Measurements from ENCODE around the gene MYCBPAP. TPM values are rescaled to one million over a fixed set of nuclear protein-coding genes. Genes with fewer than 3 reads are reported as not detected.

MYCBPAP gene
- total RNA-seq, 2 experiments from 2014 or later, result 8.1 to 8.5 TPM

GRCh38 chr17:50546701-50547034 is 38.4 kb downstream of the MYCBPAP start:
- no peak for DNase-seq
- peaks cover 11% of the 10 kb centered on the region for H3K4me1 Mint-ChIP-seq (ENCODE audit: low read depth)
- intact Hi-C loops (cut with micrococcal nuclease), result loop anchor here (1.0 to 10.0 kb wide), 5 partner anchors 14 to 408 kb away; partner anchors contain the start of gene CACNA1G
- H3K4me3 Mint-ChIP-seq, result no peak overlapping the region
- H3K27ac Mint-ChIP-seq, result no peak overlapping the region
- POLR2A ChIA-PET, result no interaction called here
- no peaks in the 10 kb centered on the region for H3K9me3 Mint-ChIP-seq
- CTCF ChIA-PET, result interaction anchor here (0.7 to 2.1 kb wide), 10 partner anchors 16 to 295 kb away, joined by 3 to 31 read pairs (median 4); no protein-coding TSS in a partner anchor
- H3K27me3 Mint-ChIP-seq, result peaks cover 6% of the 10 kb centered on the region
- no peaks in the 10 kb centered on the region for H3K36me3 Mint-ChIP-seq

DNA sequence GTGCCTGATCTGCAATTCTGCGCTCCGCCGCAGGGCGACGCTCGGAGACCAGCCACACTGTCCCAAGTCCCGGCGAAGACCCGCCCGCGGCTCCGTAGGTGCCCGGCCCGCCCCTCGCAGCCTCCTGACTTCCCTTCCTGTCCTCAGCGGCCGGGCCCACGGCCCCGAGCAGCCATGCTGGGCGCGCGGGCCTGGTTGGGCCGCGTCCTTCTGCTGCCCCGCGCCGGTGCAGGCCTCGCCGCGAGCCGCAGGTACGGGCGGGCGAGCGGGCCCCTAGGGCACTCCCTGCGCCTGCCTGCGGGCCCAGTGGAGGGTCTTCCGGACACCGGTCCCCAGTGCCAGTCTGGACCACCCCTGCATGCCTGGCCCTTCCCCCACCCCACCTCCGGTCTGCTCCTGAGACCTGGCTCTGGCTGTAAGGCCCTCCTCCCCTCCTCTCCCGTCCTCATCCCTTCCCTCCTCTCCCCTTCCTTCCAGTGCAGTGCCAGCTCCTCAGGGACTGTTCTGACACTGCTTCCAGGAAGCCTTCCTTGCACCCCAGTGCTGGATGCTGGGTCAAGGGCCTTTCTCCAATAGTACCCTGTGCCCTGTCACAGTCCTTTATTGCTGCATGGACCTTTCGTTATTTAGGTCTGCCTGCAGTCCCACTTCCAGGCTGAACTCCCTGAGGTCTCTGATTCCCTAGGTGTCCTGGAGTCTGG is 38.9 kb downstream of the MYCBPAP start, which contains the start of gene SPATA20:
SPATA20 (plus strand) TSS at position 140 of the 701 bp plus-strand sequence; CDS start at position 175, 35 bp downstream.
- no peaks in the 10 kb centered on the region for H3K9me3 Mint-ChIP-seq
- peak within 1 kb of the TSS; percentile 58 for H3K27ac Mint-ChIP-seq
- POLR2A ChIA-PET, result no interaction called here
- peak within 1 kb of the TSS; percentile 71 for H3K4me3 Mint-ChIP-seq
- peaks cover 6% of the 10 kb centered on the region for H3K27me3 Mint-ChIP-seq
- peak; percentile 92 for DNase-seq
- CTCF ChIA-PET, result interaction anchor here (0.8 to 2.1 kb wide), 9 partner anchors 16 to 160 kb away, joined by 3 to 31 read pairs (median 4); no protein-coding TSS in a partner anchor
- intact Hi-C loops (cut with micrococcal nuclease), result loop anchor here (1.0 to 10.0 kb wide), 5 partner anchors 14 to 408 kb away; partner anchors contain the start of gene CACNA1G
- peaks cover 8% of the 10 kb centered on the region for H3K4me1 Mint-ChIP-seq (ENCODE audit: low read depth)
- no peaks in the 10 kb centered on the region for H3K36me3 Mint-ChIP-seq

DNA sequence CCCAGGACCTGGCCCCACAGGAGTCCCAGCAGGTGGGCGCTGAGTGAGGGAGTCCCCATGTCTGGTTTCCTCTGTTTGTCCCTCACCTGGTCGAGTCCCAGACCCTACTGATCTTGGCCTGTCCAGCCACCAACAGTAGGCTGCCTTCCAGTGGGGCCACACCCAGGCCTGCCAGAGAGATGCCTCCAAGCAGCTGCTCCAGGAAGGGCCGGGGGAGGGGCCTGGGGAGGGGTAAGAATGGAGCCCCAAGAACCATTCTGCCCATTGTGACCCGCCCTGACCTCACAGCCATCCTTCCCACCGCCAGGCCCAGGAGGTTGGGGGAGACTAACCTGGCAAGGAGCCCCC is 39.5 kb downstream of the MYCBPAP start:
- H3K4me1 Mint-ChIP-seq (ENCODE audit: low read depth), result peaks cover 3% of the 10 kb centered on the region
- no peak for DNase-seq
- peaks cover 6% of the 10 kb centered on the region for H3K27me3 Mint-ChIP-seq
- peak overlapping the region; percentile 58 for H3K27ac Mint-ChIP-seq
- no peaks in the 10 kb centered on the region for H3K36me3 Mint-ChIP-seq
- intact Hi-C loops (cut with micrococcal nuclease), result loop anchor here (1.0 to 10.0 kb wide), 5 partner anchors 13 to 407 kb away; partner anchors contain the start of gene CACNA1G
- H3K4me3 Mint-ChIP-seq, result peak overlapping the region; percentile 71
- H3K9me3 Mint-ChIP-seq, result no peaks in the 10 kb centered on the region
- ChIA-PET POLR2A (no interaction called here), CTCF (interaction anchor here (1.6 to 2.1 kb wide), 3 partner anchors 41 to 159 kb away, joined by 3 to 31 read pairs (median 4); no protein-coding TSS in a partner anchor)

- POLR2A ChIA-PET, result no interaction called here
- Mint-ChIP-seq H3K4me1 (ENCODE audit: low read depth) (peaks cover 3% of the 10 kb centered on the region), H3K4me3 (no peak overlapping the region), H3K27me3 (peaks cover 6% of the 10 kb centered on the region), H3K27ac (no peak overlapping the region), H3K36me3 (no peaks in the 10 kb centered on the region), H3K9me3 (no peaks in the 10 kb centered on the region)
- no peak for DNase-seq
- intact Hi-C loops (cut with micrococcal nuclease), result loop anchor here (5.0 to 10.0 kb wide), 3 partner anchors 63 to 406 kb away; no protein-coding TSS in a partner anchor
- CTCF ChIA-PET, result interaction anchor here (1.5 kb wide), 1 partner anchor 77 kb away, joined by 3 read pairs; no protein-coding TSS in a partner anchor
Measured at GRCh38 chr17:50548831-50549230, 40.6 kb downstream of the MYCBPAP start.

DNA sequence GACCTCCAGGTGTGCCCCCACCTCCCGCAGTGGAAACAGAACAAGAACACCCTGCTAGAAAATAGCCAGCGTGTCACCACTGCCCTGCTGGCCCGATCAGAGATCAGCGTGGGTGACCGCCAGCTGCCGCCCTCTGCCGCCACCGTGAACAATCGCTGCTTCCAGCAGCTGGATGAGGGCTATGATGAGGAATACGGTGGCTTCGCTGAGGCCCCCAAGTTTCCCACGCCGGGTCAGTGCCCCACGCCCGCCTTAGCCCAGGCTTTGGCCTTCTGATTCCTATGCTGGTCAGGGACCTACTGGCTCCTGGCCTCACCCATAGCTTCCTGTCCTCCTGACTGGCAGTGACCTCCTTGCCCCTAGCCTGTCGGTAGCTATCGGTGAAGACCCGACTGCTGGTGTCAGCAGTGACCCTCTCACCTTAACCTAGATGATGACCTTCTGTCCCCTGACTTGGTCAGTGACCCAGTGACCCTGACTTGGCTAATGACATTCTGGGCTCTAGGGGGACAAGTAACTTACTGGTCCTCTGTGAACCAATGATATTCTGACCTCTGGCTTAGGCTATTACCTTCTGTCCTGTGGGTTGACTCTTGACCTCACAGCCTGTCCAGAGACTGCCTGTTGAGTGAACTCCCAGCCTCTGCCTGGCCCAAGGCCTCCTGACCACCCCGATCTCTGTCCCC is 41.2 kb downstream of the MYCBPAP start:
- CTCF ChIA-PET, result interaction anchor here (0.8 to 2.2 kb wide), 4 partner anchors 11 to 78 kb away, joined by 3 to 8 read pairs (median 3); partner anchors contain the start of gene CACNA1G
- no peaks in the 10 kb centered on the region for H3K36me3 Mint-ChIP-seq
- peaks cover 2% of the 10 kb centered on the region for H3K27me3 Mint-ChIP-seq
- peaks cover 3% of the 10 kb centered on the region for H3K4me1 Mint-ChIP-seq (ENCODE audit: low read depth)
- no peak for DNase-seq
- intact Hi-C loops (cut with micrococcal nuclease), result loop anchor here (5.0 to 10.0 kb wide), 3 partner anchors 63 to 405 kb away; no protein-coding TSS in a partner anchor
- H3K4me3 Mint-ChIP-seq, result no peak overlapping the region
- no peak overlapping the region for H3K27ac Mint-ChIP-seq
- POLR2A ChIA-PET, result no interaction called here
- H3K9me3 Mint-ChIP-seq, result no peaks in the 10 kb centered on the region

DNA sequence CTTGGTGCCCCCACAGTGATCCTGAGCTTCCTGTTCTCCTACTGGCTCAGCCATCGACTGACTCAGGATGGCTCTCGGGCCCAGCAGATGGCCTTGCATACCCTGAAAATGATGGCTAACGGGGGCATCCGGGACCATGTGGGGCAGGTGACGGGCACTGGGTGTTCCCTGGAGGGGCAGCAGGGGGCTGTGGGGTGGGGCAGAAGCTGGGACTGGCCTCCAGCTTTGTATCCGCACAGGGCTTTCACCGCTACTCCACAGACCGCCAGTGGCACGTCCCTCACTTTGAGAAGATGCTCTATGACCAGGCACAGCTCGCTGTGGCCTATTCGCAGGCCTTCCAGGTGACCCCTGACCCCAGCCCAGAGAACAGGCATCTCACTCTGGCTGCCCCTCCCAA is 41.7 kb downstream of the MYCBPAP start:
- Mint-ChIP-seq H3K4me3 (no peak overlapping the region), H3K9me3 (no peaks in the 10 kb centered on the region), H3K27ac (no peak overlapping the region), H3K36me3 (no peaks in the 10 kb centered on the region), H3K4me1 (ENCODE audit: low read depth) (peaks cover 3% of the 10 kb centered on the region), H3K27me3 (no peaks in the 10 kb centered on the region)
- intact Hi-C loops (cut with micrococcal nuclease), result loop anchor here (5.0 to 10.0 kb wide), 3 partner anchors 62 to 405 kb away; no protein-coding TSS in a partner anchor
- ChIA-PET POLR2A (no interaction called here), CTCF (interaction anchor here (0.8 to 2.2 kb wide), 5 partner anchors 10 to 78 kb away, joined by 3 to 8 read pairs (median 3); partner anchors contain the start of gene CACNA1G)
- no peak for DNase-seq

DNA sequence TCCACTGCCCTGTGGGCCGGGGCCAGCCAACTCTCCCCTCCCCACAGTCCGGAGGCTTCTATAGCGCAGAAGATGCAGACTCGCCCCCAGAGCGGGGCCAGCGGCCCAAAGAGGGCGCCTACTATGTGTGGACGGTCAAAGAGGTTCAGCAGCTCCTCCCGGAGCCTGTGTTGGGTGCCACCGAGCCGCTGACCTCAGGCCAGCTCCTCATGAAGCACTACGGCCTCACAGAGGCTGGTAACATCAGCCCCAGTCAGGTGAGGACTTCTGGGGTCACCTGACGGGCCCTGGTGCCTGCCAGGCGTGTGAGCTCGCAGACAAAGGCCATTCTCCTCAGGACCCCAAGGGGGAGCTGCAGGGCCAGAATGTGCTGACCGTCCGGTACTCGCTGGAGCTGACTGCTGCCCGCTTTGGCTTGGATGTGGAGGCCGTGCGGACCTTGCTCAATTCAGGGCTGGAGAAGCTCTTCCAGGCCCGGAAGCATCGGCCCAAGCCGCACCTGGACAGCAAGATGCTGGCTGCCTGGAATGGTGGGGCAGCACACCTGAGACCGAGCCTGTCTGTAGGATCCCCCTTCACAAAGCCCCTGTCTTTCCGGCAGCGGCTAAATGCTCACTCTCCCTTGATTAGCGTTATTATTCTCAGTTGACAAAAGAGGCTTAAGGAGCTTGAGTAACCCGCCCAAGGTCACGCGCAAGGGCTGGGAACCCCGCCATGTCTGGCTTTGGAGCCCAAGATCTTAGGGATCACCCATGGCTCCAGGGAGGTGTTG is 42.6 kb downstream of the MYCBPAP start:
- Mint-ChIP-seq H3K4me1 (ENCODE audit: low read depth) (peaks cover 3% of the 10 kb centered on the region), H3K9me3 (no peaks in the 10 kb centered on the region), H3K27me3 (no peaks in the 10 kb centered on the region), H3K27ac (no peak overlapping the region), H3K36me3 (no peaks in the 10 kb centered on the region), H3K4me3 (no peak overlapping the region)
- POLR2A ChIA-PET, result no interaction called here
- intact Hi-C loops (cut with micrococcal nuclease), result no loop called here
- CTCF ChIA-PET, result interaction anchor here (1.1 to 2.2 kb wide), 3 partner anchors 10 to 77 kb away, joined by 5 to 8 read pairs (median 8); partner anchors contain the start of gene CACNA1G
- DNase-seq, result no peak

DNA sequence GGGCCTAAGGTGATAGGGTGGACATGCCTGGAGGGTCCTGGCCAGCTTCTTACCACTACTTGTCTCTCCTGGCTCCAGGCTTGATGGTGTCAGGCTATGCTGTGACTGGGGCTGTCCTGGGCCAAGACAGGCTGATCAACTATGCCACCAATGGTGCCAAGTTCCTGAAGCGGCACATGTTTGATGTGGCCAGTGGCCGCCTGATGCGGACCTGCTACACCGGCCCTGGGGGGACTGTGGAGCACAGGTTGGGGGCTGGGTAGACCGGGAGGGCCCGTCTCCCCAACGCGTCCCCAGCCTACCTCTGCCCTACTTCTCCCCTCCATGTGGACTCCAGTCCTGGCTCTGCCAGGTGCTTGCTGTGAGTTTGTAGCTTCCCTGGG is 43.2 kb downstream of the MYCBPAP start:
- Mint-ChIP-seq H3K36me3 (no peaks in the 10 kb centered on the region), H3K27me3 (no peaks in the 10 kb centered on the region), H3K9me3 (no peaks in the 10 kb centered on the region), H3K4me3 (no peak overlapping the region), H3K4me1 (ENCODE audit: low read depth) (peaks cover 3% of the 10 kb centered on the region), H3K27ac (no peak overlapping the region)
- DNase-seq, result no peak
- CTCF ChIA-PET, result interaction anchor here (1.1 to 2.2 kb wide), 3 partner anchors 9 to 76 kb away, joined by 5 to 8 read pairs (median 8); partner anchors contain the start of gene CACNA1G
- POLR2A ChIA-PET, result no interaction called here
- intact Hi-C loops (cut with micrococcal nuclease), result no loop called here

- no peak overlapping the region for H3K27ac Mint-ChIP-seq
- H3K36me3 Mint-ChIP-seq, result no peaks in the 10 kb centered on the region
- no peak overlapping the region for H3K4me3 Mint-ChIP-seq
- no peaks in the 10 kb centered on the region for H3K4me1 Mint-ChIP-seq (ENCODE audit: low read depth)
- no peaks in the 10 kb centered on the region for H3K9me3 Mint-ChIP-seq
- ChIA-PET POLR2A (no interaction called here), CTCF (no interaction called here)
- H3K27me3 Mint-ChIP-seq, result no peaks in the 10 kb centered on the region
- DNase-seq, result no peak
- intact Hi-C loops (cut with micrococcal nuclease), result no loop called here
Measured at GRCh38 chr17:50551884-50552283, 43.6 kb downstream of the MYCBPAP start.

DNA sequence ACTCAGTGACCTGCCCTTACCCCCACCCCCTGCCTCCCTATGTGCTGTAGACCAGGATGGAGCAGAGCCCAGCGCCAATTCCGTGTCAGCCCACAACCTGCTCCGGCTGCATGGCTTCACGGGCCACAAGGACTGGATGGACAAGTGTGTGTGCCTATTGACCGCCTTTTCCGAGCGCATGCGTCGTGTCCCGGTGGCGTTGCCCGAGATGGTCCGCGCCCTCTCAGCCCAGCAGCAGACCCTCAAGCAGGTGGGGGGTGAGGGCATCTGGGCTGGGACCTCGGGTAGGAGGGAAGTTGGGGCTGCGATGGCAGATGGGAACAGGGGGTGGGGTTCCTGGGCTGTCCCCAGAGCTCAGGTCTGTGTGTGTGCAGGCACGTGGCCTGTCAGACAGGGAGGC is 46.0 kb downstream of the MYCBPAP start:
- peaks cover under 1% of the 10 kb centered on the region for H3K4me1 Mint-ChIP-seq (ENCODE audit: low read depth)
- POLR2A ChIA-PET, result no interaction called here
- no peak overlapping the region for H3K4me3 Mint-ChIP-seq
- H3K9me3 Mint-ChIP-seq, result no peaks in the 10 kb centered on the region
- H3K27ac Mint-ChIP-seq, result no peak overlapping the region
- intact Hi-C loops (cut with micrococcal nuclease), result no loop called here
- CTCF ChIA-PET, result no interaction called here
- peaks cover 17% of the 10 kb centered on the region for H3K27me3 Mint-ChIP-seq
- DNase-seq, result no peak
- no peaks in the 10 kb centered on the region for H3K36me3 Mint-ChIP-seq

GRCh38 chr17:50556803-50557202 is 48.6 kb downstream of the MYCBPAP start:
- Mint-ChIP-seq H3K27ac (no peak overlapping the region), H3K4me1 (ENCODE audit: low read depth) (peaks cover 9% of the 10 kb centered on the region), H3K9me3 (no peaks in the 10 kb centered on the region), H3K4me3 (no peak overlapping the region), H3K36me3 (no peaks in the 10 kb centered on the region), H3K27me3 (peaks cover 26% of the 10 kb centered on the region)
- intact Hi-C loops (cut with micrococcal nuclease), result no loop called here
- DNase-seq, result no peak
- POLR2A ChIA-PET, result no interaction called here
- CTCF ChIA-PET, result interaction anchor here (1.3 to 1.5 kb wide), 2 partner anchors 15 to 226 kb away, joined by 3 to 4 read pairs; no protein-coding TSS in a partner anchor
